ENCODE data around the gene CPPED1.

CPPED1 gene

DNA sequence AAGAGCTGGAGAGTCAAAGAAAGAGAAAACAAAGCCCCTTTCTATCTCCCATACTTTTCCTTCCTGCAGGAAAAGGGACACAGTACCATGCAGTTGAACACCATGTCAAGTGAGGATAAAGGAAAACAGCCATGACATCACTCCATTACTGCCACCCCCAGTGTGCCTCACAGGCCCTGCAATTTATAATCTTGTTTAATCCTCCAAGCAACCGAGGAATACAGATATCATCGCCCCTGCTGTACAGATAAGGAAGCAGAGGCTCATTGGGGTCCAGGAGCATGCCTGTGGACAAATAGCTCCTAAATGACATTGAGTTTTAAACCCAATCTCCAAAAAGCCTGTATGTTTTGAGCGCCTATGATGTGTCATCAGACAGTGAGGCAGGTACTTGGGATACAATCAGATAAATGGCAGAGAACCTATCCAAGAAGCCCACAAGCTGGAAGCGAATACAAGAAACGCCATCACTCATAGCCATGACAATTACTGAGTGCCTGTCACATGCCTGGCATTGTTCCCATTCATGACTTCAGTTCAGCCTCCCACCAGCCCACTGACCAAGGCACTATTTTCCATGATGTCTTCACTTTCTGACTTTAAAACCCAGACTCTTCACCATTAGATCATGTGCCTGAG, 45.5 kb downstream of the CPPED1 start (continued):
- TF ChIP-seq, protein P1, sequence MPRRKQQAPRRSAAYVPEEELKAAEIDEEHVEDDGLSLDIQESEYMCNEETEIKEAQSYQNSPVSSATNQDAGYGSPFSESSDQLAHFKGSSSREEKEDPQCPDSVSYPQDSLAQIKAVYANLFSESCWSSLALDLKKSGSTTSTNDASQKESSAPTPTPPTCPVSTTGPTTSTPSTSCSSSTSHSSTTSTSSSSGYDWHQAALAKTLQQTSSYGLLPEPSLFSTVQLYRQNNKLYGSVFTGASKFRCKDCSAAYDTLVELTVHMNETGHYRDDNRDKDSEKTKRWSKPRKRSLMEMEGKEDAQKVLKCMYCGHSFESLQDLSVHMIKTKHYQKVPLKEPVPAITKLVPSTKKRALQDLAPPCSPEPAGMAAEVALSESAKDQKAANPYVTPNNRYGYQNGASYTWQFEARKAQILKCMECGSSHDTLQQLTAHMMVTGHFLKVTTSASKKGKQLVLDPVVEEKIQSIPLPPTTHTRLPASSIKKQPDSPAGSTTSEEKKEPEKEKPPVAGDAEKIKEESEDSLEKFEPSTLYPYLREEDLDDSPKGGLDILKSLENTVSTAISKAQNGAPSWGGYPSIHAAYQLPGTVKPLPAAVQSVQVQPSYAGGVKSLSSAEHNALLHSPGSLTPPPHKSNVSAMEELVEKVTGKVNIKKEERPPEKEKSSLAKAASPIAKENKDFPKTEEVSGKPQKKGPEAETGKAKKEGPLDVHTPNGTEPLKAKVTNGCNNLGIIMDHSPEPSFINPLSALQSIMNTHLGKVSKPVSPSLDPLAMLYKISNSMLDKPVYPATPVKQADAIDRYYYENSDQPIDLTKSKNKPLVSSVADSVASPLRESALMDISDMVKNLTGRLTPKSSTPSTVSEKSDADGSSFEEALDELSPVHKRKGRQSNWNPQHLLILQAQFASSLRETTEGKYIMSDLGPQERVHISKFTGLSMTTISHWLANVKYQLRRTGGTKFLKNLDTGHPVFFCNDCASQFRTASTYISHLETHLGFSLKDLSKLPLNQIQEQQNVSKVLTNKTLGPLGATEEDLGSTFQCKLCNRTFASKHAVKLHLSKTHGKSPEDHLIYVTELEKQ (tag by site-specific recombination; IDR thresholded peaks at IDR 0.05; ENCODE audit: borderline replicate concordance) = peak; percentile 81; the same call in 1 of the 2 replicates
- TF ChIP-seq FEZF1 (tag by site-specific recombination; IDR thresholded peaks at IDR 0.05) (peak; percentile 67), SP2 (tag by site-specific recombination; IDR thresholded peaks at IDR 0.05) (peak; percentile 48), ZBTB20 (tag by site-specific recombination; IDR thresholded peaks at IDR 0.05) (no peak), ZFP37 (tag by site-specific recombination; IDR thresholded peaks at IDR 0.05) (0 out of 2 replicates have a peak, but pooled peaks have one; percentile 67), ZNF791 (tag by site-specific recombination; IDR thresholded peaks at IDR 0.05) (no peak), ZBTB17 (tag by site-specific recombination; IDR thresholded peaks at IDR 0.05) (peak; percentile 96), ZNF2 (tag by site-specific recombination; IDR thresholded peaks at IDR 0.05) (0 out of 2 replicates have a peak, but pooled peaks have one; percentile 14), ZXDB (tag by site-specific recombination; IDR thresholded peaks at IDR 0.05) (peak; percentile 91), ZNF660 (tag by site-specific recombination; IDR thresholded peaks at IDR 0.05) (0 out of 2 replicates have a peak, but pooled peaks have one; percentile 12), ZNF785 (tag by site-specific recombination; IDR thresholded peaks at IDR 0.05) (no peak), GLIS2 (tag by site-specific recombination; IDR thresholded peaks at IDR 0.05) (0 out of 2 replicates have a peak, but pooled peaks have one; percentile 13), ZBTB21 (tag by site-specific recombination; IDR thresholded peaks at IDR 0.05) (peak; percentile 75), ZNF843 (tag by site-specific recombination; IDR thresholded peaks at IDR 0.05) (peak; percentile 84), ZNF555 (tag by site-specific recombination; conservative IDR thresholded peaks at IDR 0.05) (no peak), ZNF394 (tag by site-specific recombination; IDR thresholded peaks at IDR 0.05; ENCODE audit: borderline replicate concordance) (no peak), ZNF324 (tag by site-specific recombination; IDR thresholded peaks at IDR 0.05) (0 out of 2 replicates have a peak, but pooled peaks have one; percentile 38), ZNF24 (tag by site-specific recombination; IDR thresholded peaks at IDR 0.05) (0 out of 2 replicates have a peak, but pooled peaks have one; percentile 28), TCF7L2 (IDR thresholded peaks at IDR 0.05; ENCODE audit: borderline replicate concordance, low read depth, low read length) (no peak), EGR2 (tag by site-specific recombination; IDR thresholded peaks at IDR 0.05; ENCODE audit: low read depth) (no peak), TRIM28 (IDR thresholded peaks at IDR 0.05; ENCODE audit: borderline replicate concordance, low read length) (peak; percentile 78; the same call in 1 of the 2 replicates)
- TF ChIP-seq, protein P2, sequence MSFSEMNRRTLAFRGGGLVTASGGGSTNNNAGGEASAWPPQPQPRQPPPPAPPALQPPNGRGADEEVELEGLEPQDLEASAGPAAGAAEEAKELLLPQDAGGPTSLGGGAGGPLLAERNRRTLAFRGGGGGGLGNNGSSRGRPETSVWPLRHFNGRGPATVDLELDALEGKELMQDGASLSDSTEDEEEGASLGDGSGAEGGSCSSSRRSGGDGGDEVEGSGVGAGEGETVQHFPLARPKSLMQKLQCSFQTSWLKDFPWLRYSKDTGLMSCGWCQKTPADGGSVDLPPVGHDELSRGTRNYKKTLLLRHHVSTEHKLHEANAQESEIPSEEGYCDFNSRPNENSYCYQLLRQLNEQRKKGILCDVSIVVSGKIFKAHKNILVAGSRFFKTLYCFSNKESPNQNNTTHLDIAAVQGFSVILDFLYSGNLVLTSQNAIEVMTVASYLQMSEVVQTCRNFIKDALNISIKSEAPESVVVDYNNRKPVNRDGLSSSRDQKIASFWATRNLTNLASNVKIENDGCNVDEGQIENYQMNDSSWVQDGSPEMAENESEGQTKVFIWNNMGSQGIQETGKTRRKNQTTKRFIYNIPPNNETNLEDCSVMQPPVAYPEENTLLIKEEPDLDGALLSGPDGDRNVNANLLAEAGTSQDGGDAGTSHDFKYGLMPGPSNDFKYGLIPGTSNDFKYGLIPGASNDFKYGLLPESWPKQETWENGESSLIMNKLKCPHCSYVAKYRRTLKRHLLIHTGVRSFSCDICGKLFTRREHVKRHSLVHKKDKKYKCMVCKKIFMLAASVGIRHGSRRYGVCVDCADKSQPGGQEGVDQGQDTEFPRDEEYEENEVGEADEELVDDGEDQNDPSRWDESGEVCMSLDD (tag by site-specific recombination; IDR thresholded peaks at IDR 0.05) = no peak
- TF ChIP-seq, protein P3, sequence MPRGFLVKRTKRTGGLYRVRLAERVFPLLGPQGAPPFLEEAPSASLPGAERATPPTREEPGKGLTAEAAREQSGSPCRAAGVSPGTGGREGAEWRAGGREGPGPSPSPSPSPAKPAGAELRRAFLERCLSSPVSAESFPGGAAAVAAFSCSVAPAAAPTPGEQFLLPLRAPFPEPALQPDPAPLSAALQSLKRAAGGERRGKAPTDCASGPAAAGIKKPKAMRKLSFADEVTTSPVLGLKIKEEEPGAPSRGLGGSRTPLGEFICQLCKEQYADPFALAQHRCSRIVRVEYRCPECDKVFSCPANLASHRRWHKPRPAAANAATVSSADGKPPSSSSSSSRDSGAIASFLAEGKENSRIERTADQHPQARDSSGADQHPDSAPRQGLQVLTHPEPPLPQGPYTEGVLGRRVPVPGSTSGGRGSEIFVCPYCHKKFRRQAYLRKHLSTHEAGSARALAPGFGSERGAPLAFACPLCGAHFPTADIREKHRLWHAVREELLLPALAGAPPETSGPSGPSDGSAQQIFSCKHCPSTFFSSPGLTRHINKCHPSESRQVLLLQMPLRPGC (tag by site-specific recombination; IDR thresholded peaks at IDR 0.05) = peak; percentile 68
- TF ChIP-seq, protein P4, sequence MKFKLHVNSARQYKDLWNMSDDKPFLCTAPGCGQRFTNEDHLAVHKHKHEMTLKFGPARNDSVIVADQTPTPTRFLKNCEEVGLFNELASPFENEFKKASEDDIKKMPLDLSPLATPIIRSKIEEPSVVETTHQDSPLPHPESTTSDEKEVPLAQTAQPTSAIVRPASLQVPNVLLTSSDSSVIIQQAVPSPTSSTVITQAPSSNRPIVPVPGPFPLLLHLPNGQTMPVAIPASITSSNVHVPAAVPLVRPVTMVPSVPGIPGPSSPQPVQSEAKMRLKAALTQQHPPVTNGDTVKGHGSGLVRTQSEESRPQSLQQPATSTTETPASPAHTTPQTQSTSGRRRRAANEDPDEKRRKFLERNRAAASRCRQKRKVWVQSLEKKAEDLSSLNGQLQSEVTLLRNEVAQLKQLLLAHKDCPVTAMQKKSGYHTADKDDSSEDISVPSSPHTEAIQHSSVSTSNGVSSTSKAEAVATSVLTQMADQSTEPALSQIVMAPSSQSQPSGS (tag by site-specific recombination; IDR thresholded peaks at IDR 0.05; ENCODE audit: low read depth) = peak; percentile 87
- TF ChIP-seq, protein P5, sequence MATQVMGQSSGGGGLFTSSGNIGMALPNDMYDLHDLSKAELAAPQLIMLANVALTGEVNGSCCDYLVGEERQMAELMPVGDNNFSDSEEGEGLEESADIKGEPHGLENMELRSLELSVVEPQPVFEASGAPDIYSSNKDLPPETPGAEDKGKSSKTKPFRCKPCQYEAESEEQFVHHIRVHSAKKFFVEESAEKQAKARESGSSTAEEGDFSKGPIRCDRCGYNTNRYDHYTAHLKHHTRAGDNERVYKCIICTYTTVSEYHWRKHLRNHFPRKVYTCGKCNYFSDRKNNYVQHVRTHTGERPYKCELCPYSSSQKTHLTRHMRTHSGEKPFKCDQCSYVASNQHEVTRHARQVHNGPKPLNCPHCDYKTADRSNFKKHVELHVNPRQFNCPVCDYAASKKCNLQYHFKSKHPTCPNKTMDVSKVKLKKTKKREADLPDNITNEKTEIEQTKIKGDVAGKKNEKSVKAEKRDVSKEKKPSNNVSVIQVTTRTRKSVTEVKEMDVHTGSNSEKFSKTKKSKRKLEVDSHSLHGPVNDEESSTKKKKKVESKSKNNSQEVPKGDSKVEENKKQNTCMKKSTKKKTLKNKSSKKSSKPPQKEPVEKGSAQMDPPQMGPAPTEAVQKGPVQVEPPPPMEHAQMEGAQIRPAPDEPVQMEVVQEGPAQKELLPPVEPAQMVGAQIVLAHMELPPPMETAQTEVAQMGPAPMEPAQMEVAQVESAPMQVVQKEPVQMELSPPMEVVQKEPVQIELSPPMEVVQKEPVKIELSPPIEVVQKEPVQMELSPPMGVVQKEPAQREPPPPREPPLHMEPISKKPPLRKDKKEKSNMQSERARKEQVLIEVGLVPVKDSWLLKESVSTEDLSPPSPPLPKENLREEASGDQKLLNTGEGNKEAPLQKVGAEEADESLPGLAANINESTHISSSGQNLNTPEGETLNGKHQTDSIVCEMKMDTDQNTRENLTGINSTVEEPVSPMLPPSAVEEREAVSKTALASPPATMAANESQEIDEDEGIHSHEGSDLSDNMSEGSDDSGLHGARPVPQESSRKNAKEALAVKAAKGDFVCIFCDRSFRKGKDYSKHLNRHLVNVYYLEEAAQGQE (tag by site-specific recombination; IDR thresholded peaks at IDR 0.05) = no peak
- TF ChIP-seq, protein P6, sequence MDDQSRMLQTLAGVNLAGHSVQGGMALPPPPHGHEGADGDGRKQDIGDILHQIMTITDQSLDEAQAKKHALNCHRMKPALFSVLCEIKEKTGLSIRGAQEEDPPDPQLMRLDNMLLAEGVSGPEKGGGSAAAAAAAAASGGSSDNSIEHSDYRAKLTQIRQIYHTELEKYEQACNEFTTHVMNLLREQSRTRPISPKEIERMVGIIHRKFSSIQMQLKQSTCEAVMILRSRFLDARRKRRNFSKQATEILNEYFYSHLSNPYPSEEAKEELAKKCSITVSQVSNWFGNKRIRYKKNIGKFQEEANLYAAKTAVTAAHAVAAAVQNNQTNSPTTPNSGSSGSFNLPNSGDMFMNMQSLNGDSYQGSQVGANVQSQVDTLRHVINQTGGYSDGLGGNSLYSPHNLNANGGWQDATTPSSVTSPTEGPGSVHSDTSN (CRISPR knock-in tag; IDR thresholded peaks at IDR 0.05) = no peak
